ENCODE results near the gene LPGAT1. TPM values are rescaled to one million over a fixed set of nuclear protein-coding genes. Genes with fewer than 3 reads are reported as not detected.
"Not testable (repeated sequence)": the region's sequence is repeated elsewhere in the genome, so short reads cannot be mapped to it uniquely, and the experiment has no call there.

Gene LPGAT1
- polyA plus RNA-seq, 3 donors: 24.4 to 26.0 (median 25.6) TPM

- no peak for DNase-seq (ENCODE audit: low read depth in 3 of 3, low spot score in 2 of 3)
Observed at GRCh38 chr1:211737115-211738035, 93.2 kb downstream of the LPGAT1 start.

- no peak for DNase-seq (ENCODE audit: low read depth in 3 of 3, low spot score in 2 of 3)
Observed at GRCh38 chr1:211736351-211736915, 94.1 kb downstream of the LPGAT1 start.

GRCh38 chr1:211735208-211736170 lies 95.1 kb downstream of the LPGAT1 start:
- DNase-seq (ENCODE audit: low read depth in 3 of 3, low spot score in 2 of 3): no peak

- no peak for DNase-seq (ENCODE audit: low read depth in 3 of 3, low spot score in 2 of 3)
Observed at GRCh38 chr1:211734791-211735190, 95.8 kb downstream of the LPGAT1 start.

DNA sequence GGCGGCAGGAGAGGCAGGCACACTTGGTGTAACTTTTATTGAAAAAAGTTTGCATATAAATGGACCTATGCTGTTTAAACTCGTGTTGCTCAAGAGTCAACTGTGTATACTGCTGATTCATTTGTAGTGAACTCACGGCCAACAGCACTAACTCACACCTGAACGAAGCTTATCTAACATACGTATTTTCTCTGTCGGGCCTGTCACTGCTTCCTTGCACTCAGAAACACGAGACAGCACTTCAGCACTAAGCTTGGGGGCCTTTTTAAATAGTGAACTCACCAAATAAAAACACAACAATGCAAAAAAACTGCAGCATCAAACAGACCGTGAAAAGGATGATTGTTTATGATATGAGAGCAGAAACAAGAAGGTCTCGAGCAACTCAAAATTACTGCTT lies 96.2 kb downstream of the LPGAT1 start:
- DNase-seq (ENCODE audit: low read depth in 3 of 3, low spot score in 2 of 3): no peak

DNA sequence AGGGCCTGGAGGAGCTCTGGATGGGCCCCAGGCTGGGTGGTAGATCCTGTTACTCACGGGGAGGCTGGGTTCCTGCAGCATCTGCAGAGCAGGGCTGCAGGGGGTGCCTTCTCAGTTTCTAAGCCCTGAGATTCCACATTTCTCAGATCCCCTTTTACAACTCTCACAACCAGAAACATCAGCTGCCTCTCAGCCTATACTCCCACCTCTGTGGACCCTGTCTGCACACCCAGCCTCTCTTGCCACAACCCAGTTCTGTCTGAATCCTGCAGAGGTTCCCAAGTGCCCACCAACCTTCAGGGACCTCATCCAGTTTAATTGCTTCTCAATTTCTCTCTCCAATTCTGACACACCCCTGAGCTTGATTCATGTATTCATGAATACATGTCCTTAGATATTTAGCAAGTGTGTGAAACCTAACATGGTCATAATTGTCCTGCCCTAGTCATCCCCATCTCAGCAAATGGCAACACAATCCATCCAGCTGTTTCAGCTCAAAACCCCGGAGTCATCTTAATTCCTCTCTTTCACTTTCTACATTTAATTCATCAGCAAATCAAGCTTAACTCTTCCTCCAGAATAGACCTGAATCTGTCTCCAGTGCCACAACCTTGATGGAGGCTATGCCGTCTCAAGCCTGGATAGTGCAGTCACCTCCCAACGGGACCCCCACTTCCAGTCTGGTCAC lies 98.1 kb downstream of the LPGAT1 start:
- no peak for DNase-seq (ENCODE audit: low read depth in 3 of 3, low spot score in 2 of 3)

DNA sequence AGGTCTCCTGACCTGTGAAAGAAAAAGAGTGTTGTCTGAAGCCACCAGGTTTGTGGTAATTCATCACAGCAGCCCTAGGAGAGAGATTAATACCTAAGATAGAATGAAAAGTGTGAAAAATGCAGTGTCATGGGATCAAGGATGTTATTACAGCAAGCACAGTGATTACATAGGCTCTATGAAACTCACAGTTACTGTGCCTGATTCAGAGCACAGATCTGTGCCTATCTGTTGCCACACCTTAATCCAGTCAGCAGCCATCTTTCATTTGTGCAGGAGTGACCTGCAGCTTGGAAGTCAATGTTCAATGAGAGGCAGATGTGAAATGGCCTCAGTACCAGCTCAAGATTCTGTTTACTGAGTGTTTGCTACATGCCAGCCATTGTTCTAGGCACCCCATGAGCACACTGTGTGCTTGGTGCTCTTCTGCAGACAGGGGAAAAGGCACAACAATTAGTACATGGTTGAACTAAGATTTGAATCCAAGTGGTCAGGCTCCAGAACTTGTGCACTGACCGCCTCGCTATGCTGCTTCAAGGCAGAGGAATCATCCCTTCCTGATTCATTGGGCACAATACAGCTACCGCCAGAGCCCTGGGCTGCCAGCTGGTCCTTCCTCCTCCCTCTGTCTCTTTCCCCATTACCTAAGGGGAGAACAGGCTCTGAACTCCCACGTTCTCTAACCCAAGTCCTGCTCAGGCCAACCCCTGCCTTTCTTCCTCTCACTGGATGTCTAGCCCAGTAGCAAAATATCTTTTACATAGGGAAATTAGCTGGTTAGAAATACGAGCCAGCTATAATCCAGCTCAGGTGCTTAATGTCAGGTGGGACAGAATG lies 98.9 kb downstream of the LPGAT1 start:
- DNase-seq (ENCODE audit: low read depth in 3 of 3, low spot score in 2 of 3): no peak

GRCh38 chr1:211730347-211730746 lies 100.2 kb downstream of the LPGAT1 start:
- DNase-seq (ENCODE audit: low read depth in 3 of 3, low spot score in 2 of 3): no peak

- no peak for DNase-seq (ENCODE audit: low read depth in 3 of 3, low spot score in 2 of 3)
Observed at GRCh38 chr1:211729238-211729637, 101.3 kb downstream of the LPGAT1 start.

DNA sequence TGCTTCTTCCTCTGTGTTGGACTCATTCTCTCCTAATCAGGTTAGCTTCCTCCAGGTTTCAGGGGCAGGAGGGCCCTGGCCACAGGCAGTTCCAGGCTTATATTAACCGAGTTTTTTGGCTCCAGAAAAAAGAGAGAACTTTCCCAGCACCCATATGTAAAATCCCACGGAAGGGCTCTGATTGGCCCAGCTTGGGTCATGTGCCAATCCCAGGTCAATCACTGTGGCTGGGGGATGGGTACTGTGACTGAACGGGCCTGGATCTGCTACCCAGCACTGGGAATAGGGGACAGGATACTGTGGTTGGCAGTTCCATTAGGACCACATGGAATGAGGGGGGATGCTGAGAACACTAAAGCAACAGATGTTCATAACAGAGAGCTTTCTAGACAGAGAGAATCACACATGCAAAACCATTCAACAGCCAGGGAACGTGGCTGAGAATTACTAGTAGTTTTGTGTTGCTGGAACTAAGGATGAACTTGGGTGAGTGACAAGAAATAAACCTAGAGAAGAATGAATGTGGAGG lies 104.0 kb downstream of the LPGAT1 start:
- no peak for DNase-seq (ENCODE audit: low read depth in 3 of 3, low spot score in 2 of 3)

GRCh38 chr1:211724687-211725196 lies 105.8 kb downstream of the LPGAT1 start:
- DNase-seq (ENCODE audit: low read depth in 3 of 3, low spot score in 2 of 3): no peak

- no peak for DNase-seq (ENCODE audit: low read depth in 3 of 3, low spot score in 2 of 3)
Observed at GRCh38 chr1:211723273-211723672, 107.3 kb downstream of the LPGAT1 start.

DNA sequence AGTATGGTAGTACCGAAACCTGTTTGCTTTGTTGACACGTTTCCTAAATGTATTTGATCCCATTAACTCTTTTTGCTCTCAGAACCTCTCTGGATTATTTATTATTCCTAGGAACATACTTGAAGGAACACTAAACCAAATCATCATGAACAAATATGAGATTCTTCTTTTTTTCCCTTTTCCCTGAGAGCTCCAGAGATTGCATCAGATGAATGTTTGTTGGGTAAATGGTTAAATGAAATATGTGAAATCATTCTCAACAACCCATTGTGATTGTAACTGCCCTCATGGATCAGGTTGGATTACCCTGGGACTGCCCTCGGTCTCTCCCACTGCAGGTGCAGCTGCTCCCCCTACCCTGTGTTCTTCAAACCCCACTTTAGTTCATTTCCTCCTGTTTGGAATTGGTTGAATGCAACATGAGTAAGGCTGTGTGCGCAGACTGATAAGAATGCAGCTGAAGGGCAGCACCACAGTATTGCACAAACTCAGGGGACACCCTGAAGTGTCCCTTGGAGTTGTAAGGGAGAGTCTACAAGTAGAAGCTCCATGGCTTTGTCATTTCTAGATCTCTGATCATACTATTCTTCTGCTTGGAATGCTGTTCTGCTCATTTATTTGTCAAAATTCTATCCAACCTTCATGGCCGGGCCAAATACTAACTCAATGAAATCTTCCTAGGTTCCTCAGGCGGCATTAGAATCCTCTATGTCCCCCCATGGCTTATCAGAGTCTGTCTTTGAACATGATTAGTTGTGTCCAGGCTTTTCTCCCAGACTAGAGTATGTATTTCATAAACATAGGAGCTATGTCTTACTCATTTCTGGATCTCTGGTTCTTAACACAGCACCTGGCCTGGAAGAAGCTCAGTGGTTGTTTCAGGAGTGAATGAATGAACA lies 108.0 kb downstream of the LPGAT1 start:
- no peak for DNase-seq (ENCODE audit: low read depth in 3 of 3, low spot score in 2 of 3)

DNA sequence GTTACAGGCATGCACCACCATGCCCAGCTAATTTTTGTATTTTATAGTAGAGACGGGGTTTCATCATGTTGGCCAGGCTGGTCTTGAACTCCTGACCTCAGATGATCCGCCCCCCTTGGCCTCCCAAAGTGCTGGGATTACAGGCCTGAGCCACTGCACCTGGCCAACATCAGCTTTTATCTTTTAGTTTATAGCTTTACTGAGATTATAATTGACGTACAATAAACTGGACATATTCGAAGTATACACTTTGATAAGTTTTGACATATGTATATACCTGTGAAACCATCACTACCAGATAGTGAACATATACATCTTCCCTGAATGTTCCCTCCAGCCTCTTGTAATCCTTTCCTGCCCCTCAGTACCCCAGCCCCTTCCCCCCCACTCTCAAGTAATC lies 114.0 kb downstream of the LPGAT1 start:
- DNase-seq (ENCODE audit: low read depth in 3 of 3, low spot score in 2 of 3): not testable (repeated sequence)

- DNase-seq (ENCODE audit: low read depth in 3 of 3, low spot score in 2 of 3): no peak
Observed at GRCh38 chr1:211715971-211716370, 114.6 kb downstream of the LPGAT1 start.

DNA sequence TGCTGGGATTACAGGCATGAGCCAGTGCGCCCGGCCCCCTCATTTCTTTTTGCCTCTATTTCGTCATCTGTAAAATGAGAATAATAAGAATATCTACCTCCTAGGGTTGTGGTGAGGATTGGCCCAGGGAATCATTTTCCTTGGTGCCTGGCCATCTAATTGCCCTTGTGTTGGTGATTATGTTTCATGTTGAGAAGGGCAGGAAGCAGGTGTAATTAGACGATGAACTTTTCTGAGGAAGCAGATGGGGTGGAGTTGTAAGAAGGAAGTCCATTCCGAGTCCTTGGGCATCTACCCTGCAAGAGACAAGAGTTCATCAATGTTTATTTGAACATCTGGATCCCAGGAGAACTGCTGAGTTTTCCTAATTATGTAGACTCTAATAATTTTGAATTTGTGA lies 116.4 kb downstream of the LPGAT1 start:
- no peak for DNase-seq (ENCODE audit: low read depth in 3 of 3, low spot score in 2 of 3)

DNA sequence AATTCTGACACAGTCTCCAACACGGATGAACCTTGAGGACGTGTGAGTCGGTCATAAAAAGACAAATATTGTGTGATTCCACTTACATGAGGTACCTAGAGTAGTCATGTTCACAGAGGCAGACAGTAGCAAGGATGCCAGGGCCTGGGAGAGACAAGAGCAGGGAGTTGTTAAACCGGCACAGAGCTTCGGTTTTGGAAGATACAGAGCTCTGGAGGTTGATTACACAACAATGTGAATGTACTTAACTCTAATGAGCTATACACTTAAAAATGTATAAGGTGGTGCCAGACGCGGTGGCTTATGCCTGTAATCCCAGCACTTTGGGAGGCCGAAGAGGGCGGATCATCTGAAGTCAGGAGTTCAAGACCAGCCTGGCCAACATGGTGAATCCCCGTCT lies 117.3 kb downstream of the LPGAT1 start:
- DNase-seq (ENCODE audit: low read depth in 3 of 3, low spot score in 2 of 3): no peak

DNA sequence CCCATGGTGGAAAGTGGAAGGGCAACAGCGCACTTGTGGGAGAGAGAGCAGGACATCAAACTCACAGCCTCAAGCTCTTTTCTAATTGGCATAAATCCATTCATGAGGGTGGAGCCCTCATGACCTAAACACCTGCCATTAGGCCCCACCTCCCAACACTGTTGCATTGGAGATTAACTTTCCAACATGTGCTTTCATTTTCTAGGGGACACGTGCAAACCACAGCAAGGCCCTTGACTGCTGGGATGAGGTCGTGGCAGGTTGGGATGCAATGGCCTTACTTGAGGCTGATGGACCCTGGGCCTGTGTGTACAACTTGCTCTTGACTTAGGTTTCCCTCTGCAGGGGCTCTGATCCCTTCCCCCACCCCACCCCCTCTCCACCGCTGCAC lies 119.3 kb downstream of the LPGAT1 start:
- no peak for DNase-seq (ENCODE audit: low read depth in 3 of 3, low spot score in 2 of 3)

Measured in right renal cortex interstitium (tissue), 3 donors.